HK-2 (cell line): Measurements from ENCODE around the gene TBC1D2B.
"Not testable (repeated sequence)": the region's sequence is repeated elsewhere in the genome, so short reads cannot be mapped to it uniquely, and the experiment has no call there.

ENCODE experiments used
- DNase-seq: peaks from one replicate; pipeline ENCODE4 v3.0.0-alpha.2; 2018; ENCODE audit not compliant: unreplicated experiment

The TBC1D2B gene

DNA sequence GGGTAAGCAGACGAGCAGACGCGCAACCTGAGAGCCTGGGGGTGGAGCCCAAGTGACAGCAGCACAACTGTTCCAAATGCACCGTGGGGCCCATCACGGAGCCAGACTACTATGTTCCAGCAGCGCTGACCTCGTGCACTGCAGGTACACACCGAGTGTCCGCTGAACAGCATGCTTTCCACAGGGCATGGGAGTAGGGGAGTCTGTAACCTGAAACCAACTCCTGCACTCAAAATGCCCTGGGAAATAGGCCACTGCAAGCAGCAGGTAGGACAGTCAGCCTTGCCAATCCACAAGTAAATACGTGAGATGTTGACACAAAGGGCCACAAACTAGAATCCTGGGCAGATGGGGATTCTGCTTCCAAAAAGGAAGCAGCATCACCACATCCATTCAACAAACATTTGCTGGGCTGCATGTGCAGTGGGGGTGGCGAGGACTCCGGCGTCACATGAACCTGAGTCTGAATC lies 73.9 kb downstream of the TBC1D2B start:
- DNase-seq, result no peak

- no peak for DNase-seq
These were observed 74.5 kb downstream of the TBC1D2B start for GRCh38 chr15:78002996-78003395.

DNA sequence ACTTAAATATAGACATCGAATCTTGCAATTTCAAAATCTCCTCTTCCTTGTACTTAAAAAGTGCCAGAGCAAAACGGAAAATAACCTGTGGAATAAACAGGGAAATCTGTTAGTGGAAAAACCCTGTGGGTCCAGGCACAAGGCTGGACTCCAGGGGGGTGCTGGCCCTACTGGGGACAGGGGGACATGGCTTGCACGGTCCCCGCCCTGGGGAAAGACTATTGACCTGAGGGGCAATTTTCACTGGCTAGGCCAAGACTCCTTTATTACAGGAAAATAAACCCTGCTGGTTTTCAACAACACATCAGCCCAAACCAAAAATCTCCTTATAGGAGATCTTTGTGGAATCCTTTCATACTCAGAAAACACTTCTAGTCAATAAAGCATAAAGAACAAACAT lies 75.9 kb downstream of the TBC1D2B start:
- DNase-seq, result no peak

GRCh38 chr15:78000927-78001249 lies 76.6 kb downstream of the TBC1D2B start:
- DNase-seq, result no peak

DNA sequence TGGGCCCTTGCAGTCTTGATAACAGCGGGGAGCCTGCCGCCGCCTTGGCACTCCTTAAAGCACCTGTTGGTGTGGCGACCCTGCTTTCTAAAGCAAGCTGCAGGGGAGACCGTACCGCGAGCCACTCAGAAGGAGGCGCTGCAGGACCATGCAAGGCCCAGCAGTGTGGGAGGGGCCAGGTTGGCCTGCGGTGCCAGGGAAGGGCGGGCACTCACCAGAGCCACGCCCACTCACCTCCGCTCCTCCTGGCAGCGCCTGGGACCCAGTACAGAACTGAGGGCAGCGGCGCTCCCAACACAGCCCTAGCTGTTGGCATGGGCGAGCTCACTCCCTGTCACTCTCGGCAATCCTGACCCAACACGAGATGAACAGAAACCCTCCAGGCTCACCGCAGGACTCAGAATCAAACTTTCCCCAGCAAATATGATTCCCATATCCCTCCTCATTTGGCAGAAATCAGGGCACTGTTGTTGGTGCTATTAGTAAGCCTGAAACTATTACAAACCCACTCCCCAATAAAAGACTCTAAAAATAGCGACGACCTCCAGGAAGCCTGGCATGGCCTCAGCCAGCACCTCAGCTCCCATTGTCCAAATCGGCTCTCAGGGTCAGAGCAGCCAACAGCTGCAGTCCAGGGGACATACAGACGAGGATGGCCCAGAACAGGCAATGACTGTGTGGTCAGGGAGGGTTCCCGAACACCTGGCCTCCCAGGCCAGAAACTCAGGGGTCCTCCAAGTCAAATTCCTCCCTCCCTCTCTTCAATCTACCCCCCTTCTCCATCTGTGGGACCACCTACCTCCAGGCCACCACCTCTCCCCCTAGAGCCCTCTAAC lies 77.2 kb downstream of the TBC1D2B start:
- no peak for DNase-seq

DNA sequence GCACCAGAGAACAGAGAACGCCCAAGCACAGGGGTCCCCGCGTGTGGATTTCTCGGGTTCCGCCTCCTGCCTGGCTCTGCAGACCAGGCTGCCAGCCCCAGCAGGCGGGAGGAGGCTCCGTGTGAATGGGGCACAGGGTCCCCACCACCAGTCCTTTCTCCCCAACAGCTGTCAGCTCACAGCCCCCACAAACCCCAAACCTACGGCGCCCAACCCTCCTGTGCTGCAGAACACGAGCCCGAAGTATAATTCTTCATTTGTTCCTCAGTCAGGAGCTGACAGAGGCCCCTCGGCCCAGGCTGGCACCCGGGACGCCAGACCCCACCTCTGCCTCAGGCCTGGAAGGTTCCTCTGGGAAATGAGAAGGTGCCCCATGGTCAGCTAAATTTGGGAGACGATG lies 78.0 kb downstream of the TBC1D2B start:
- DNase-seq, result no peak

- DNase-seq, result no peak
These were observed 78.9 kb downstream of the TBC1D2B start for GRCh38 chr15:77998592-77998991.

GRCh38 chr15:77997761-77998554 lies 79.6 kb downstream of the TBC1D2B start:
- not testable (repeated sequence) for DNase-seq

- not testable (repeated sequence) for DNase-seq
These were observed 80.3 kb downstream of the TBC1D2B start for GRCh38 chr15:77997221-77997620.

DNA sequence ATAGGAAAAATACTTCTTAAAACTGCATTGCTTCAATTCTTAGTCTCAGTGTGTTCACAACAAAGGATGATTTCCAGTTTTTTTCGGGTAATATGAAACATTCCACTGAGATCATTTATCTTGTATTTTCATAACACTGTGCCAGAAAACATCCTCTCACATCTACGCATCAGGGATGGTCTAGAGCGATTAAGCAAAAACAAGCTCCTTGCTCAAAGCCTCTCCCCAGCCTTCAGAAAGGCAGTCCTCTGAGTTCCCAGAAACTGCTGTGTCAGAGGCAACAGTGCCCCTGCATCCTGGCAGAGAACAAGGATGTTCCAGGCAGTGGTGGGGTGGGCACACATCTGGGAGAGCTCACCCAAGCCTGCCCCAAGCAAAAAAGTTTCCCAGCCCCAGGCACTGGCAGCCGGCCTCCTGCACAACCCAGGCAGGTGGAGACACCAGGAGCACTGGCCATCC lies 80.8 kb downstream of the TBC1D2B start:
- not testable (repeated sequence) for DNase-seq

DNA sequence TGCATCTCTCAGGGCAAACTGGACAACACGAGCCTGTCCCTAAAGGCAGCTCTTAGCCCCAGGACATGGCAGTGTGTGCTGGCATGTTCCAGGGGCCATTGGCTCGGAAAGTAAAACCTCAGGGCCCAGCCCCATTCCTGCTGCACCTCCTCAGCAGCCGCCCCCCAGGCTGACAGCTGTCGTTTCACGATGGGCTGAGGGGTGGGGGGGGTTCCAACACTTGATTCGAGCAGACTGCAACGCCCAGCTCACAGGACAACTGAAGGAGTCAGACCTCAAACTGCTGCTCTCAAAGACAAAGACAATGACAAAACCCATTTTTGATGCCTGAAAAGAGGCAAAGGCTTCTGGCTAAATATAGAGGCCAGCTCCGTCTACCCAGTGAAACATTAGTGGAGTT lies 81.3 kb downstream of the TBC1D2B start:
- not testable (repeated sequence) for DNase-seq

DNA sequence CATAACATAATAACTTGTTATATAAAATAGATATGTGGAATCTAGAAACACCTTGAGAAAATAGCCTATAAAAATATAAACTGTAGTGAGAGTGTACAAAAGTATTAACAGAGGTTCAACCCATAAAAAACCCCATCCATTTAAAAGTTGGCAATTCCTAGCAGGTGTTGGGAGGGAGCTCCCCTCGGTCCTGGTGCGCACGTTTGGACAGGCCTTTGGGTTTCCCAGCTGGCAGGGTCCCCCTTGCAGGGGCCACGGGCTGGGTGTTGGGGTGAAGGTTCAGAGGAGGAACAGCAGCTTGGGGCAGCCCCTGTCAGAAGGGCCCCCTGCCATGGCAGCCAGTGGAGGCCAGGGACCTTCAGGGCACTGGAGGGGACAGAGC lies 82.0 kb downstream of the TBC1D2B start:
- not testable (repeated sequence) for DNase-seq

- not testable (repeated sequence) for DNase-seq
These were observed 82.5 kb downstream of the TBC1D2B start for GRCh38 chr15:77994893-77995536.

GRCh38 chr15:77993970-77994693 lies 83.4 kb downstream of the TBC1D2B start:
- peak; percentile 86 for DNase-seq

DNA sequence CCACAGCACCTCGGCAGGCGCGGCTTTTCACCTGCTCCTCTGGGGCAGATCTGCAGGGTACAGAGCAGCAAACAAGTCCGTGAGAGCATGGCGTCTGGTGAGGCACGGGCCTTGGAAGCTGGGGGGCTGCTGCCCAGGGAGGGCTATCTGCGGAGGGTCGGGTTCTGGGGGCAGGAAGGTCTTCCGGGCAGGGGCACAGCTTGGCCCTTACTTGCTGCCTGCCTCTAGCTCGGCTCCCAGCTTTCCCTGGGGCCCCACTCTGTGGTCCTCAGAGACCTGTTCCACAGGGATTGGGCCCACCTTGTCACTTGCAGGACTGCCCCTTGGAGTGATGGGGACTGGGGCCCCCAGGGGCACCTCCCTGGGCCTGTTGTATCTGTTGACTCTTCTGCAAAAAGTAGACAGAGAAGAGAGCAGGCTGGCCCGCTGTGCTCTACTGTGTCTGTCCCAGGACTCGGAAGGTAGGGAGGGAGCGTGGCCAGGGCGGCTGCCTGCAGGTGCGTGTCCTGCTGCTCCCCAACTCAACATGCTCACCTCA lies 84.1 kb downstream of the TBC1D2B start:
- DNase-seq, result no peak

- no peak for DNase-seq
These were observed 84.9 kb downstream of the TBC1D2B start for GRCh38 chr15:77992356-77993222.

DNA sequence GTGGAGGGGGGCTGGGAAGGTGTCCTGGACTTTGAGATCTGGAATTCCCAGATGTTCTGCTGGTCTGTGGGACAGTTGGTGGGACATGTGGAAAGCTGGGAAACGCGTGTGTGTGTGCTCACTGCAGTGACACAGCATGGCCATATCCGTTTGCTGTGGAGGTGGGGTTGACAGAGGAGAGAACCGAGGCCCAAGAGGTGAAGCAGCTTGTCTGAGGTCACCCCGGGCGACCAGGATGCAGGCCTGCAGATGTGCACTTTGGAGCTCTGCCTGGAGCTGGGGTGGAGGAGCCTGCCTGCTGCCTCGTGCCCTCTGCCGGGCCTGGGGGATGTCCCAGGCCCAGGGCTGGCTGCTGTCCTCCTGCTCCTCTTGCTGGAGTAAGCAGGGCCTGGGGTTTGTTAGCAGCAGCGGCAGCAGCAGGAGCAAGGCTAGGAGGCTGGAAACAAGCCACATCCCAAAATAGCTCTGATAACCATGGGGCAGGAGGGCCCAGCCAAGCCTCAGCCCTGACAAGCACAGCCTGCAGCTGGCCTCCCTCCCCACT lies 85.8 kb downstream of the TBC1D2B start:
- DNase-seq, result not testable (repeated sequence)

- no peak for DNase-seq
These were observed 86.5 kb downstream of the TBC1D2B start for GRCh38 chr15:77991029-77991406.

GRCh38 chr15:77989296-77990143 lies 88.0 kb downstream of the TBC1D2B start:
- no peak for DNase-seq
